Measurements from ENCODE around the gene GOLGA8N.

The GOLGA8N gene

DNA sequence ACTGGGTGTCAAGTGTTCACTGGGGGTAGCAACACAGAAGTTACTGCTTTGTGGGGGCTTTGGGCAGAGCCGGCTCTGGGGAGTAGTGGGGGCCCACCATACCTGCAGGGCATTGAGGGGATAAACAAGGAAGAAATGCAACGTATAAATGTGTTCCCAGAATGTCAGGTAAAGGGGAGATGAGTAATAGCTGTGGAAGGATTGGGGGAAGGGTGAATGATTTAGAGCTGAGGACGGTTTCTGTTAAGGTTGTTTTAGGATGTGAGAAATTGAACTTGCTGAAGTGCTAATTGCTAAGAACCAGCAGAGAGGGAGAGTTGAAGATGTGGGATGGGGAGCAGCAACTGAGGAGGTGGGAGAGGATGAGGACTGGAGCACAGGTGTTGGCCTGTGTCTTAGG, 58.9 kb downstream of the GOLGA8N start:
- DNase-seq: no peak

DNA sequence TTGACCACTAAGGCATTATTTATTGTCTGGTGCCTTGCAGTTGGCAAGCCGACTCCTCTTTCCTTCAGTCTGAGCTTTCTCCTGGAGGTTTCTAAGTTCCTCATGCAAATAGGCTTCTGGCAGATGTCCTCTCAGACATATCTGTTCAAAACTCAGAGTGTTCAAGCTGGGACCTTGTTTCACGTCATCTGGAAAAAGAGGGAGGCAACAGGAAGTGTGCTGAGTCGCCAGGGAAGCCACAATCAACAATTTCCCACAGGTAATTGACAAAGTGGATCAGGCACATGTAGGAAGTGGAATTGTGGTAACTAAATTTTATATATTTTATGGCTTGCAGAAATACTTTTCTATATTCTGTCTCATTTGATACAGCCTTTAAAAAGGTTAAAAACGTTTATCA, 62.8 kb downstream of the GOLGA8N start:
- no peak for DNase-seq

DNA sequence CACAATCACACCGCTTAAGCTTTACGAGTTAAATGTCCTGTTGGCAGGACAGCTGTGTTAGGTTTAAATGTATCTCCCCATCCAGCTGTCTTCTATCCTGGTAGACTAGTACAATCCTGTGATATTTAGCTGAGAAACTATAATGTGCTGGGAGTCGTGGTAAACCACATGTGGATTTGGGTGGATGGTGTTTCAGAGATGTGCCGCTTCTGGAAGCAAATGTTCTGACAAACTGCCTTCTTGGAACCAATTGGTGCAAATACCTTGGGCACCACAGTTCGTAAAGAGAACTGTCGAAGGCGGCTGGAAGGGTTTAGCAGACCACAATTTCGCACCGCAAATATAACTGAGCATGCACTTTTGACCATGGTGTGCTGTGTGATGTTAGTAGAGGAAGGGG, 63.2 kb downstream of the GOLGA8N start:
- DNase-seq: no peak

Data from DMS 273 treated with DMSO at 0.1 percent for 48 hours (cell line).